Endothelial cell of umbilical vein (primary cell): ENCODE data around the gene NANOS2. TPM values are rescaled to one million over a fixed set of nuclear protein-coding genes. Genes with fewer than 3 reads are reported as not detected.

ENCODE experiments used
- BruUV-seq: library from RNA; stranded (reverse); fragments of 400-500 nt; replicated peaks from 2 replicates; lab custom pipeline; 2021; lab: Mats Ljungman, UMichigan
- CTCF ChIA-PET: fragments of 300-600, 350-600 bp; sonication (Branson Sonifier 250); formaldehyde crosslinking; loops from one replicate; lab custom pipeline; 2021; ENCODE audit warnings: antibody characterized with exemption, inconsistent platforms; lab: Charles Lee
- POLR2A ChIA-PET: fragments of 300-600, 350-600 bp; sonication (Branson Sonifier 250); formaldehyde crosslinking; loops from one replicate; lab custom pipeline; 2021; ENCODE audit warnings: antibody characterized with exemption, inconsistent platforms; lab: Charles Lee
- DNase-seq: peaks from one replicate; pipeline ENCODE4 v3.0.0-alpha.2; 2011; ENCODE audit warnings: low read depth, low spot score
- FAIRE-seq: peaks from 2 replicates; lab custom pipeline; 2011; peaks lifted over from hg19 to GRCh38; lab: Jason Lieb, UNC
- H2AFZ ChIP-seq: 2 replicates; pipeline ENCODE4 v1.6.0; 2012; ENCODE audit warnings: low read depth, low read length, control low read depth, inconsistent platforms
- H3K27ac ChIP-seq: 2 replicates; pipeline ENCODE4 v1.5.1; 2011; ENCODE audit warnings: low read depth, mild to moderate bottlenecking, control low read depth, low read length, moderate library complexity; ENCODE audit not compliant: insufficient read depth
- H3K27me3 ChIP-seq, 2 experiments: 2 replicates each; pipeline versions ENCODE4 v1.6.0 to v1.6.1; 2011; ENCODE audit warnings: low read length in 2 of 2, mixed read lengths in 1 of 2; ENCODE audit not compliant: control insufficient read depth in 2 of 2, insufficient read depth in 2 of 2
- H3K36me3 ChIP-seq, 2 experiments: 2 replicates in 1 of 2; 3 replicates in 1 of 2; pipeline ENCODE4 v1.5.1; 2011; ENCODE audit warnings: low read length in 2 of 2, mild to moderate bottlenecking in 1 of 2, moderate library complexity in 1 of 2; ENCODE audit not compliant: control insufficient read depth in 2 of 2, insufficient read depth in 2 of 2; ENCODE audit errors: extremely low read depth in 1 of 2
- H3K4me1 ChIP-seq: 3 replicates; pipeline ENCODE4 v1.5.1; 2011; ENCODE audit warnings: mild to moderate bottlenecking, low read length; ENCODE audit not compliant: control insufficient read depth, insufficient read depth; ENCODE audit errors: extremely low read depth
- H3K4me2 ChIP-seq: 2 replicates; pipeline ENCODE4 v1.6.1; 2011; ENCODE audit warnings: low read length, control low read depth, mixed read lengths; ENCODE audit not compliant: insufficient read depth
- H3K4me3 ChIP-seq, 3 experiments: fragments of 200-600 bp in 1 of 3; sonication (generic), shearing (Covaris generic) in 1 of 3; replicated peaks in 1 of 3; 2 replicates each; pipeline ENCODE4 v1.5.1; 2011 to 2016; ENCODE audit warnings: control low read depth in 3 of 3, low read length in 3 of 3, mild to moderate bottlenecking in 2 of 3, inconsistent platforms in 1 of 3, low read depth in 1 of 3, moderate library complexity in 1 of 3; ENCODE audit not compliant: insufficient read depth in 1 of 3
- H3K79me2 ChIP-seq: 2 replicates; pipeline ENCODE4 v1.6.0; 2012; ENCODE audit warnings: low read length, inconsistent platforms; ENCODE audit not compliant: control insufficient read depth, insufficient read depth
- H3K9ac ChIP-seq: replicated peaks from 2 replicates; pipeline ENCODE3; 2011; ENCODE audit warnings: low read length, control low read depth; ENCODE audit not compliant: insufficient read depth; ENCODE audit errors: extremely low read depth
- H3K9me1 ChIP-seq: replicated peaks from 3 replicates; pipeline ENCODE4 v1.6.0; 2011; ENCODE audit warnings: mild to moderate bottlenecking, low read length; ENCODE audit not compliant: control insufficient read depth, insufficient read depth; ENCODE audit errors: extremely low read depth
- H3K9me3 ChIP-seq: replicated peaks from 2 replicates; pipeline ENCODE4 v1.5.1; 2012; ENCODE audit warnings: low read length, inconsistent platforms; ENCODE audit not compliant: control insufficient read depth, insufficient read depth
- H4K20me1 ChIP-seq: replicated peaks from 2 replicates; pipeline ENCODE3; 2011; ENCODE audit warnings: mild to moderate bottlenecking, low read length; ENCODE audit not compliant: control insufficient read depth, insufficient read depth; ENCODE audit errors: extremely low read depth
- EZH2 ChIP-seq: IDR thresholded peaks from 2 replicates; pipeline ENCODE4 v1.6.1; 2012; ENCODE audit warnings: borderline replicate concordance, low read depth, mild to moderate bottlenecking, moderate library complexity, low read length, inconsistent platforms; ENCODE audit not compliant: severe bottlenecking
- FOS ChIP-seq: IDR thresholded peaks from 2 replicates; pipeline ENCODE4 v1.6.1; 2011; ENCODE audit warnings: mild to moderate bottlenecking, low read length, moderate library complexity, borderline replicate concordance; ENCODE audit not compliant: insufficient read depth
- GATA2 ChIP-seq: IDR thresholded peaks from 2 replicates; pipeline ENCODE4 v1.7.0; 2011; ENCODE audit warnings: low read depth, mild to moderate bottlenecking, moderate library complexity, mixed read lengths, low read length; ENCODE audit not compliant: insufficient read length, insufficient read depth
- JUN ChIP-seq: IDR thresholded peaks from 2 replicates; pipeline ENCODE4 v1.6.1; 2011; ENCODE audit warnings: borderline replicate concordance, low read depth; ENCODE audit not compliant: insufficient read length, insufficient read depth
- MYC ChIP-seq: IDR thresholded peaks from one replicate; pipeline ENCODE4 v1.6.1; 2011; ENCODE audit warnings: mild to moderate bottlenecking, low read depth, low read length
- POLR2A ChIP-seq: IDR thresholded peaks from 2 replicates; pipeline ENCODE4 v1.6.1; 2012; ENCODE audit warnings: low read depth, mild to moderate bottlenecking, control low read depth, low read length
- POLR2AphosphoS5 ChIP-seq: IDR thresholded peaks from 2 replicates; pipeline ENCODE4 v1.6.1; 2012; ENCODE audit warnings: low read depth, mild to moderate bottlenecking, control low read depth, low read length, moderate library complexity; ENCODE audit not compliant: insufficient read depth
- dilution Hi-C: fragments of 300-500 bp; cut with MboI; formaldehyde crosslinking; loops from one replicate; pipeline ENCODE4 v1.15.0; 2019; ENCODE audit warnings: low sequenced_read_pairs; ENCODE audit not compliant: extremely low pct_ligation_motif_present
- intact Hi-C: fragments of 100-400 bp; cut with micrococcal nuclease; formaldehyde crosslinking; loops from one replicate; pipeline ENCODE4 v1.10.0; 2022
- polyA plus RNA-seq, 4 experiments: library from polyadenylated mRNA; depleted of rRNA in 3 of 4; stranded (reverse) in 3 of 4; unstranded in 1 of 4; fragments of >200 nt; gene quantifications; 2 replicates each; pipeline versions ENCODE4 v1.2.1 to v1.2.3, GENCODE V29; 2011 to 2012; ENCODE audit warnings: missing spikeins in 1 of 4
- total RNA-seq: library from RNA; stranded (reverse); gene quantifications from 2 replicates; pipeline ENCODE4 v1.2.3, GENCODE V29; 2021
- TF ChIP-seq, protein P1 (sequence below), 2 donors: IDR thresholded peaks; 1 replicate in 1 of 2; 2 replicates in 1 of 2; pipeline ENCODE4 v1.5.1; 2011; ENCODE audit warnings: low read length in 2 of 2, mild to moderate bottlenecking in 2 of 2, moderate library complexity in 2 of 2, control low read depth in 1 of 2, inconsistent platforms in 1 of 2, low read depth in 1 of 2; ENCODE audit not compliant: insufficient read depth in 1 of 2; ENCODE audit errors: extremely low read depth in 1 of 2
- TF ChIP-seq, protein P2 (sequence below): IDR thresholded peaks from 2 replicates; pipeline ENCODE4 v1.6.1; 2011; ENCODE audit not compliant: insufficient read depth, insufficient read length

The NANOS2 gene
- total and polyA plus RNA-seq, 2 donors (not counting 3 experiments of a cell fraction or from before 2014, with no cell fraction given) = not detected

DNA sequence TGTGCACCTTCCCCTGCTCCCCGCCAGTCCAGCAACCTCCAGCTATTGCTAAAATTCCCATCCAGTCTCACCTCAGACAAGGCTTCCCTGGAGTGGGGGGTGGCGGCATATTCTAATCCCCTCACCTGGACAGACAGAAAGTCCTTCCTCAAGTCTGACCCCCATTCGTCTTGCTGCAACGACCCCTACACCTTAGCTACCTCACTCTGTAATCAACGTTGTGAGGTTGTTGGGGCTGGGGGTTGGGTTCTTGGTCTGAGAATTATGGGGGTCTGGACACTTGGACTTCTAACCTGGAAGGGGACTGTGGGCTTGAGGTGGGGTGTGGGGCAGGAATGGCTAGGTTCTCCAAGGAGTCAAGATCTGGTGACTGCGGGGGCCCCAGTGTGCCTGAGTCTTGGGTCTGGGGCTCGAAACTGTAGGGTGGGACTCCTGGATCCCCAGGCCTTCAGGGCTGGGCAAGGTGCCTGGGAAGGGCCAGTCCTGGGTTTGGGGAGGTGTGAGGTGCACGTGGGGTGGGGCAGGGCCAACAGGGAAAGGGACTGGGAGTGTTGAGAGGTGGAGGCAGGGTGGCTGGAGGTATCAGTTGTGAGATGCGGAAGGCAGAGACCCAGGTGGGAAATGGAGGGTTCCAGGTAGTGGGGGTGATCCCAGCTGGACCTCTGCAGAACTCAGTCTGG lies 49.2 kb downstream of the NANOS2 start:
- Histone ChIP-seq H3K9ac (no peak overlapping the region), H3K79me2 (peaks cover 21% of the 10 kb centered on the region), H3K27ac (no peak overlapping the region), H3K36me3 (no peaks in the 10 kb centered on the region), H3K9me3 (no peaks in the 10 kb centered on the region), H3K27me3 (peaks cover 22 to 23% of the 10 kb centered on the region in 2 experiments), H3K4me3 (no peak overlapping the region), H3K9me1 (no peaks in the 10 kb centered on the region), H4K20me1 (no peaks in the 10 kb centered on the region), H3K4me2 (no peak overlapping the region), H2AFZ (no peak overlapping the region), H3K4me1 (peaks cover 4% of the 10 kb centered on the region)
- TF ChIP-seq POLR2AphosphoS5 (no peak), FOS (no peak), POLR2A (no peak), MYC (no peak), JUN (no peak), GATA2 (no peak), EZH2 (no peak)
- TF ChIP-seq, protein P1, sequence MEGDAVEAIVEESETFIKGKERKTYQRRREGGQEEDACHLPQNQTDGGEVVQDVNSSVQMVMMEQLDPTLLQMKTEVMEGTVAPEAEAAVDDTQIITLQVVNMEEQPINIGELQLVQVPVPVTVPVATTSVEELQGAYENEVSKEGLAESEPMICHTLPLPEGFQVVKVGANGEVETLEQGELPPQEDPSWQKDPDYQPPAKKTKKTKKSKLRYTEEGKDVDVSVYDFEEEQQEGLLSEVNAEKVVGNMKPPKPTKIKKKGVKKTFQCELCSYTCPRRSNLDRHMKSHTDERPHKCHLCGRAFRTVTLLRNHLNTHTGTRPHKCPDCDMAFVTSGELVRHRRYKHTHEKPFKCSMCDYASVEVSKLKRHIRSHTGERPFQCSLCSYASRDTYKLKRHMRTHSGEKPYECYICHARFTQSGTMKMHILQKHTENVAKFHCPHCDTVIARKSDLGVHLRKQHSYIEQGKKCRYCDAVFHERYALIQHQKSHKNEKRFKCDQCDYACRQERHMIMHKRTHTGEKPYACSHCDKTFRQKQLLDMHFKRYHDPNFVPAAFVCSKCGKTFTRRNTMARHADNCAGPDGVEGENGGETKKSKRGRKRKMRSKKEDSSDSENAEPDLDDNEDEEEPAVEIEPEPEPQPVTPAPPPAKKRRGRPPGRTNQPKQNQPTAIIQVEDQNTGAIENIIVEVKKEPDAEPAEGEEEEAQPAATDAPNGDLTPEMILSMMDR (IDR thresholded peaks at IDR 0.05; ENCODE audit: extremely low read depth in 1 of 2, insufficient read depth in 1 of 2, low read depth in 1 of 2, low read length in 2 of 2) = no peak
- TF ChIP-seq, protein P2, sequence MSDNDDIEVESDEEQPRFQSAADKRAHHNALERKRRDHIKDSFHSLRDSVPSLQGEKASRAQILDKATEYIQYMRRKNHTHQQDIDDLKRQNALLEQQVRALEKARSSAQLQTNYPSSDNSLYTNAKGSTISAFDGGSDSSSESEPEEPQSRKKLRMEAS = no peak
- FAIRE-seq (no peak), DNase-seq (no peak)
- POLR2A ChIA-PET = no interaction called here
- CTCF ChIA-PET = interaction anchor here (0.9 to 2.6 kb wide), 6 partner anchors 14 to 49 kb away, joined by 3 to 24 read pairs (median 4); no protein-coding TSS in a partner anchor
- intact Hi-C loops (no loop called here), dilution Hi-C loops (no loop called here)
- no TSS peak for BruUV-seq
